Activated naive CD4-positive, alpha-beta T cell treated with anti-CD3 and anti-CD28 coated beads for 36 hours (primary cell): ENCODE data around the gene DCLRE1B. TPM values are rescaled to one million over a fixed set of nuclear protein-coding genes. Genes with fewer than 3 reads are reported as not detected.
"Not testable (repeated sequence)": the region's sequence is repeated elsewhere in the genome, so short reads cannot be mapped to it uniquely, and the experiment has no call there.

Experiments
- CTCF ChIA-PET: fragments of 350-600 bp; sonication (Branson Sonifier 250); formaldehyde crosslinking; loops from one replicate; lab custom pipeline; 2021; ENCODE audit warnings: antibody characterized with exemption; lab: Charles Lee
- DNase-seq: peaks from one replicate; pipeline ENCODE4 v3.0.0-alpha.2; 2020
- H3K27ac Mint-ChIP-seq: one replicate; pipeline ENCODE4 v1.8.0; 2021; ENCODE audit warnings: mild to moderate bottlenecking, mixed read lengths
- H3K27me3 Mint-ChIP-seq: one replicate; pipeline ENCODE4 v1.8.0; 2021; ENCODE audit warnings: low read depth, mixed read lengths
- H3K36me3 Mint-ChIP-seq: one replicate; pipeline ENCODE4 v1.8.0; 2021; ENCODE audit warnings: low read depth, mixed read lengths
- H3K4me1 Mint-ChIP-seq: one replicate; pipeline ENCODE4 v1.8.0; 2021; ENCODE audit warnings: low read depth, mixed read lengths
- H3K4me3 Mint-ChIP-seq: one replicate; pipeline ENCODE4 v1.8.0; 2021; ENCODE audit warnings: mild to moderate bottlenecking, moderate library complexity, mixed read lengths
- H3K9me3 Mint-ChIP-seq: one replicate; pipeline ENCODE4 v1.8.0; 2021; ENCODE audit warnings: mixed read lengths
- intact Hi-C: fragments of 100-400 bp; cut with micrococcal nuclease; formaldehyde crosslinking; loops from one replicate; pipeline ENCODE4 v1.15.1; 2023
- total RNA-seq, 2 experiments: library from RNA; stranded (reverse); gene quantifications; one replicate each; pipeline ENCODE4 v1.2.3, GENCODE V29; 2021

The DCLRE1B gene
- total RNA-seq, 2 experiments from 2014 or later, result 17.7 to 18.3 TPM

- Mint-ChIP-seq H3K27me3 (no peaks in the 10 kb centered on the region), H3K4me1 (peaks cover 67% of the 10 kb centered on the region), H3K4me3 (no peak overlapping the region), H3K27ac (peak overlapping the region; percentile 73), H3K36me3 (peaks cover 30% of the 10 kb centered on the region), H3K9me3 (no peaks in the 10 kb centered on the region)
- intact Hi-C loops, result loop anchor here (10.0 kb wide), 1 partner anchor 806 kb away; no protein-coding TSS in a partner anchor
- CTCF ChIA-PET, result interaction anchor here (2.6 to 3.1 kb wide), 3 partner anchors 8 to 15 kb away, joined by 9 to 12 read pairs (median 9); no protein-coding TSS in a partner anchor
- DNase-seq, result no peak
Observed at GRCh38 chr1:113941245-113941559, 36.1 kb downstream of the DCLRE1B start.

GRCh38 chr1:113942527-113942926, 37.4 kb downstream of the DCLRE1B start:
- no peak overlapping the region for H3K4me3 Mint-ChIP-seq
- no peak for DNase-seq
- peaks cover 70% of the 10 kb centered on the region for H3K4me1 Mint-ChIP-seq
- no peaks in the 10 kb centered on the region for H3K9me3 Mint-ChIP-seq
- CTCF ChIA-PET, result no interaction called here
- intact Hi-C loops, result loop anchor here (10.0 kb wide), 1 partner anchor 808 kb away; no protein-coding TSS in a partner anchor
- no peaks in the 10 kb centered on the region for H3K27me3 Mint-ChIP-seq
- peaks cover 29% of the 10 kb centered on the region for H3K36me3 Mint-ChIP-seq
- H3K27ac Mint-ChIP-seq, result no peak overlapping the region

- no peak for DNase-seq
- Mint-ChIP-seq H3K27me3 (no peaks in the 10 kb centered on the region), H3K27ac (peak overlapping the region; percentile 66), H3K4me1 (peaks cover 70% of the 10 kb centered on the region), H3K36me3 (peaks cover 30% of the 10 kb centered on the region), H3K9me3 (no peaks in the 10 kb centered on the region), H3K4me3 (no peak overlapping the region)
- intact Hi-C loops, result loop anchor here (10.0 kb wide), 1 partner anchor 808 kb away; no protein-coding TSS in a partner anchor
- CTCF ChIA-PET, result no interaction called here
Observed at GRCh38 chr1:113943028-113943811, 38.1 kb downstream of the DCLRE1B start.

GRCh38 chr1:113945329-113945728, 40.2 kb downstream of the DCLRE1B start:
- no peak overlapping the region for H3K27ac Mint-ChIP-seq
- H3K4me1 Mint-ChIP-seq, result peaks cover 67% of the 10 kb centered on the region
- intact Hi-C loops, result loop anchor here (10.0 kb wide), 1 partner anchor 811 kb away; no protein-coding TSS in a partner anchor
- no peak overlapping the region for H3K4me3 Mint-ChIP-seq
- H3K27me3 Mint-ChIP-seq, result no peaks in the 10 kb centered on the region
- no peak for DNase-seq
- peaks cover 26% of the 10 kb centered on the region for H3K36me3 Mint-ChIP-seq
- no peaks in the 10 kb centered on the region for H3K9me3 Mint-ChIP-seq
- CTCF ChIA-PET, result interaction anchor here (0.7 to 4.9 kb wide), 2 partner anchors 15 to 635 kb away, joined by 3 to 53 read pairs; partner anchors contain the start of gene HIPK1

GRCh38 chr1:113946112-113946511, 41.0 kb downstream of the DCLRE1B start:
- CTCF ChIA-PET, result interaction anchor here (0.6 to 4.9 kb wide), 8 partner anchors 13 to 873 kb away, joined by 3 to 53 read pairs (median 4); partner anchors contain the start of genes AP4B1, DCLRE1B, HIPK1 and LRIG2
- no peaks in the 10 kb centered on the region for H3K27me3 Mint-ChIP-seq
- peaks cover 65% of the 10 kb centered on the region for H3K4me1 Mint-ChIP-seq
- H3K9me3 Mint-ChIP-seq, result no peaks in the 10 kb centered on the region
- no peak overlapping the region for H3K4me3 Mint-ChIP-seq
- peaks cover 18% of the 10 kb centered on the region for H3K36me3 Mint-ChIP-seq
- DNase-seq, result no peak
- intact Hi-C loops, result loop anchor here (2.0 to 10.0 kb wide), 2 partner anchors 29 to 811 kb away; no protein-coding TSS in a partner anchor
- H3K27ac Mint-ChIP-seq, result peak overlapping the region; percentile 79

GRCh38 chr1:113946678-113947387, 41.7 kb downstream of the DCLRE1B start:
- no peak for DNase-seq
- Mint-ChIP-seq H3K27ac (peak overlapping the region; percentile 79), H3K27me3 (no peaks in the 10 kb centered on the region), H3K4me3 (peak overlapping the region; percentile 49), H3K4me1 (peaks cover 68% of the 10 kb centered on the region), H3K9me3 (no peaks in the 10 kb centered on the region), H3K36me3 (peaks cover 16% of the 10 kb centered on the region)
- CTCF ChIA-PET, result interaction anchor here (0.8 to 4.9 kb wide), 7 partner anchors 11 to 874 kb away, joined by 3 to 53 read pairs (median 5); partner anchors contain the start of genes AP4B1, DCLRE1B, HIPK1 and LRIG2
- intact Hi-C loops, result loop anchor here (1.0 to 10.0 kb wide), 4 partner anchors 8 to 812 kb away; no protein-coding TSS in a partner anchor

- peaks cover 72% of the 10 kb centered on the region for H3K4me1 Mint-ChIP-seq
- peak overlapping the region; percentile 79 for H3K27ac Mint-ChIP-seq
- peak overlapping the region; percentile 49 for H3K4me3 Mint-ChIP-seq
- CTCF ChIA-PET, result interaction anchor here (0.6 to 4.9 kb wide), 8 partner anchors 11 to 875 kb away, joined by 3 to 53 read pairs (median 4); partner anchors contain the start of genes AP4B1, DCLRE1B, HIPK1 and LRIG2
- H3K9me3 Mint-ChIP-seq, result no peaks in the 10 kb centered on the region
- intact Hi-C loops, result loop anchor here (1.0 to 10.0 kb wide), 4 partner anchors 8 to 813 kb away; no protein-coding TSS in a partner anchor
- H3K27me3 Mint-ChIP-seq, result no peaks in the 10 kb centered on the region
- DNase-seq, result no peak
- H3K36me3 Mint-ChIP-seq, result peaks cover 12% of the 10 kb centered on the region
Observed at GRCh38 chr1:113947388-113948107, 42.4 kb downstream of the DCLRE1B start.

GRCh38 chr1:113948151-113948550, 43.0 kb downstream of the DCLRE1B start:
- CTCF ChIA-PET, result interaction anchor here (0.6 to 4.9 kb wide), 7 partner anchors 8 to 185 kb away, joined by 3 to 53 read pairs (median 5); partner anchors contain the start of gene HIPK1
- Mint-ChIP-seq H3K27ac (peak overlapping the region; percentile 79), H3K4me3 (peak overlapping the region; percentile 49), H3K36me3 (peaks cover 12% of the 10 kb centered on the region), H3K4me1 (peaks cover 72% of the 10 kb centered on the region)
- DNase-seq, H3K9me3 Mint-ChIP-seq, H3K27me3 Mint-ChIP-seq: not testable (repeated sequence)
- intact Hi-C loops, result loop anchor here (10.0 kb wide), 1 partner anchor 813 kb away; no protein-coding TSS in a partner anchor

- no peaks in the 10 kb centered on the region for H3K27me3 Mint-ChIP-seq
- peaks cover 74% of the 10 kb centered on the region for H3K4me1 Mint-ChIP-seq
- no peaks in the 10 kb centered on the region for H3K9me3 Mint-ChIP-seq
- no peak overlapping the region for H3K4me3 Mint-ChIP-seq
- intact Hi-C loops, result loop anchor here (10.0 kb wide), 1 partner anchor 814 kb away; no protein-coding TSS in a partner anchor
- peaks cover 13% of the 10 kb centered on the region for H3K36me3 Mint-ChIP-seq
- H3K27ac Mint-ChIP-seq, result peak overlapping the region; percentile 79
- no peak for DNase-seq
- CTCF ChIA-PET, result interaction anchor here (0.8 to 4.9 kb wide), 8 partner anchors 9 to 113 kb away, joined by 3 to 53 read pairs (median 5); partner anchors contain the start of gene HIPK1
Observed at GRCh38 chr1:113949007-113949406, 43.9 kb downstream of the DCLRE1B start.

GRCh38 chr1:113950908-113951307, 45.8 kb downstream of the DCLRE1B start:
- no peak for DNase-seq
- Mint-ChIP-seq H3K4me1 (peaks cover 76% of the 10 kb centered on the region), H3K36me3 (peaks cover 16% of the 10 kb centered on the region), H3K27me3 (no peaks in the 10 kb centered on the region), H3K9me3 (no peaks in the 10 kb centered on the region), H3K4me3 (no peak overlapping the region), H3K27ac (no peak overlapping the region)
- CTCF ChIA-PET, result interaction anchor here (0.6 to 1.6 kb wide), 4 partner anchors 10 to 22 kb away, joined by 3 to 6 read pairs (median 4); partner anchors contain the start of gene HIPK1
- intact Hi-C loops, result no loop called here

- Mint-ChIP-seq H3K4me3 (no peak overlapping the region), H3K27ac (no peak overlapping the region), H3K4me1 (peaks cover 71% of the 10 kb centered on the region), H3K27me3 (no peaks in the 10 kb centered on the region), H3K36me3 (peaks cover 21% of the 10 kb centered on the region), H3K9me3 (no peaks in the 10 kb centered on the region)
- CTCF ChIA-PET, result interaction anchor here (1.6 kb wide), 1 partner anchor 23 kb away, joined by 6 read pairs; the partner anchor contains the start of gene HIPK1
- DNase-seq, result no peak
- intact Hi-C loops, result no loop called here
Observed at GRCh38 chr1:113951719-113952118, 46.6 kb downstream of the DCLRE1B start.
